Measurements from ENCODE around the gene MTRFR.
A peak's percentile ranks its signal among the peaks of the same experiment; 100 is the strongest.
"Not testable (repeated sequence)": the region's sequence is repeated elsewhere in the genome, so short reads cannot be mapped to it uniquely, and the experiment has no call there.

The MTRFR gene

GRCh38 chr12:123232807-123233504 is at the start of gene MTRFR, which contains the start of gene MPHOSPH9:
MTRFR (plus strand) TSS chr12:123233436; CDS start chr12:123253675, 20,239 bp downstream.
MPHOSPH9 (minus strand) TSS chr12:123233141; CDS start chr12:123230364, 2,777 bp downstream.
- DNase-seq (ENCODE audit: low spot score): peak; percentile 99

DNA sequence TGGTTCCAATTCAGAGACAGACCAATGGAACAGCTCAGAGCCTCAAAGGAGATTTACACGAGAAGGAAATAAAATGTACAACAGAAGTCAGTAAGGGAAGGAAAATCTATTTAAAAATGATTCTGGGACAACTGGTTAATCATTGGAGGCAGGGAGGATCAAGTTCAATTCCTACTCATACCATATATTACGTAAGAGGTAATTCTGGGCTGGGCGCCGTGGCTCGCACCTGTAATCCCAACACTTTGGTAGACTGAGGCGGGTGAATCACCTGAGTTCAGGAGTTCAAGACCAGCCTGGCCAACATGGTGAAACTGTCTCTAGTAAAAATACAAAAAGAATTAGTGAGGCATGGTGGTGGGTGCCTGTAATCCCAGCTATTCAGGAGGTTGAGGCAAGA is 45.6 kb upstream of the MTRFR start:
- DNase-seq (ENCODE audit: low spot score): no peak

DNA sequence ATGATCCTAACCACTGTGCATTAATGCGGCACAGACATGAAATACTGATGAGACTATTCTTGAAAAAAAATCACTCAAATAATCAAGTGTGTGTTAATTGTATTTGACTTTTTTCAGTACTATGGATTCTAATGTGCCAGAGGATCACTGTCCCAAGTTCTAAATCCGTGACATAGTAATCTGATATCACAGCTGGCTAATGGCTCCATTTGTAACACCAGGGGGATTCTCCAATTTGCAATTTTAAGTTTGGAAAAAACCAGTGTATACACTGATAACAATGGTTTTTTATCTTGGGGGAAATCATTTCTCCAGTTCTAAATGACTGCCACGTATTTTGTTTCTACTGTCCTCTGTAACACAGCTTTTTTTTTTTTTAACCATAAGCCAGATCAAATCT is 33.3 kb upstream of the MTRFR start:
- no peak for DNase-seq (ENCODE audit: low spot score)

DNA sequence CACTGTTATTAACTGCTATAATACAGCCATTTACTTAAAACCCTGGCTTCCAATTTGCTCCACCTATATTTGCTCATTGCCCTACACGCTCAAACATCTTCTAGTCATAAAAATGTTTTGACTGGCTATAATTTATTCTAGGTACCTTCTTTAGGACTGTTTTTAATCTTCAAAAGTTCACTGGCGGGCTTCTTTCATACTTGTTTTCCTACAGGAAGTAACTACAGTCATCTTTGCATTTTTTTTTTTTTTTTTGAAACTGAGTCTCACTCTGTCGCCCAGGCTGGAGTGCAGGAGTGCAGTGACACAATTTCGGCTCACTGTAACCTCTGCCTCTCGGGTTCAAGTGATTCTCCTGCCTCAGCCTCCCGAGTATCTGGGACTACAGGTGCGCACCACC is 32.8 kb upstream of the MTRFR start:
- no peak for DNase-seq (ENCODE audit: low spot score)

- DNase-seq (ENCODE audit: low spot score): not testable (repeated sequence)
Measured at GRCh38 chr12:123206794-123207193, 26.4 kb upstream of the MTRFR start.

GRCh38 chr12:123207815-123208214 is 25.4 kb upstream of the MTRFR start:
- DNase-seq (ENCODE audit: low spot score): not testable (repeated sequence)

DNA sequence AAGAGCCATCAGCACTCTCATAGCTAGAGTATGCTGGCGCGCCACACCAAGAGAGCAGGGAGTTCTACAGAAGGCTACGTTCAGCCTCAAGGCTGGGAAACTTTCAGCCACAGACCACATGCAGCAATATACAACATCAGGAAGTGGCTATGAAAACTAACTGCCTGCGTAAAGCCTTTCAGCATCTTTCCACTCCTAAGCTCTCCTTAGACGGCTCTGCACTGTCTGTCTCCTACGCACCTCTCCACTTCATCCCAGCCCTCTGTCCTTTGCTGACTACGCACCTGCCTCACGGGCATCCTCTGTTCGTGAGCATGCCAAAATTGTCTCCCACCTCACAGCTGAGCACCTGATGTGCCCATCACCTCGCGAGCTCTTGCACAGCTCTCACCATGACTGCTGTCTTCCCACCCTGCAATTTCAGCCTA is 10.0 kb upstream of the MTRFR start:
- no peak for DNase-seq (ENCODE audit: low spot score)

- no peak for DNase-seq (ENCODE audit: low spot score)
Measured at GRCh38 chr12:123225443-123225842, 7.8 kb upstream of the MTRFR start.

DNA sequence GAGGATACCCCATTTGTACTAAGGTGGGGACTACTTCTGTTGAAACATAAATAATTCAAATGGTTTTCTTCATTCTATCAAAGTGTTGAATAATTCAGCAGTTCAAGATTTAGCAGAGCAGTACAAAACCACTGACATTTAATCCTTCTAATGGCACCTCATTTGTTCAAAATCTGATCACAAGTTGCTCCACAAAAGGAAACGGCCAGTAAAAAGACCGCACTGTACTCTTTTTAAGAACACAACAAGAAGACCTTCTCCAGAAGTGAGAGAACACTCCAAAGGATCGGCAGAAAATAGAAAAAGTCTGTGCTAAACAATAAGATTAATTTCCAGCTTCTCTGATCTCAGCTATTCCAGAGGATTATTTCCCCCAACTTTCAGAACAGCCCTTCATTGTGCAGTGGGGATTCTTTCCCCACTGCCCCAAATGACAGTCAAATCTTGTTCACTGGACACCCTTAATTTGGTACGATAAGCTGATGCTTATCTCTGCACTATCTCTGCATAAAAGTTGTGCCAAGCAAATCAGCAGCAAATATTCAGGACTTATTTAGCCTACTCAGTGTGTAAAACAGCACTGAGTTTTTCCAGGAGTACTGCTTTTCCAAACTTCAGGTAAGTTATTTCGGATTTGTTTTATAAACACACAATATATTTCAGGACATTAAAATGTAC is 5.5 kb upstream of the MTRFR start:
- no peak for DNase-seq (ENCODE audit: low spot score)

GRCh38 chr12:123229051-123229450 is 4.2 kb upstream of the MTRFR start:
- no peak for DNase-seq (ENCODE audit: low spot score)

DNA sequence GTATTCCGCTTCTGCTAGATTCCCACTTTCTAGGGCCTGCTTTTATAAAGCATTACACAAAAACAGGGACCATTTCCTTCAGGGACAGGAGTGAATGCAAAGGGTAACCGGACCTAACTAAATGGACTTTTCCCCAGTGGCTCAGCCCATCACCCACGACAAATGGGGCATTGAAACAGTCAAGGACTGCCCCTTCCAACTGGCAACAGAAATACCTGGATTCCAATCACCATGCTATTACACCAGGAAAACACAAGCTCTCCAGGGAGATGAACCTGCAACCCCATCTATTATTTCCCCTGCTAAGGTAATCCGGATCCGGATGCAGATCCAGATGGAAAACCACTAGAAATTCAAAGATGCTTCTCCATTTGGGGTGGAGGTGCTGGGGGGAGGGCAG is 1.3 kb upstream of the MTRFR start:
- DNase-seq (ENCODE audit: low spot score): no peak

DNA sequence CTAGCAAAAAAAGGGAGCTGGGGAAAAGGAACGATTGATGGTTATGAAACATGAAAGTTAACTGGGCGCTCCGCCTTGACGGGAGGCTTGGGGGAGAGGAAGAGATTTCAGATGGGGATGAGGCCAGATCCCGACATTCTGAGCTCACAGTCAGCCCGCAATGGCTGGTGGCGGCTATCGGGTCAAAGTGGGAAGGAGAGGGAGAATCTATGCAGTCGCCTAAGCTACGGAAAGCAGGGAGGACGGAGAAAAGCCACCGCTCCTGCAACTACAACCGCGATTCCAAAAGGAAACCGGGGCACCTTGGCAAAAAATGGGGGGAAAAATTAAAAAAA is 797 bp upstream of the MTRFR start:
- peak; percentile 23 for DNase-seq (ENCODE audit: low spot score)

DNA sequence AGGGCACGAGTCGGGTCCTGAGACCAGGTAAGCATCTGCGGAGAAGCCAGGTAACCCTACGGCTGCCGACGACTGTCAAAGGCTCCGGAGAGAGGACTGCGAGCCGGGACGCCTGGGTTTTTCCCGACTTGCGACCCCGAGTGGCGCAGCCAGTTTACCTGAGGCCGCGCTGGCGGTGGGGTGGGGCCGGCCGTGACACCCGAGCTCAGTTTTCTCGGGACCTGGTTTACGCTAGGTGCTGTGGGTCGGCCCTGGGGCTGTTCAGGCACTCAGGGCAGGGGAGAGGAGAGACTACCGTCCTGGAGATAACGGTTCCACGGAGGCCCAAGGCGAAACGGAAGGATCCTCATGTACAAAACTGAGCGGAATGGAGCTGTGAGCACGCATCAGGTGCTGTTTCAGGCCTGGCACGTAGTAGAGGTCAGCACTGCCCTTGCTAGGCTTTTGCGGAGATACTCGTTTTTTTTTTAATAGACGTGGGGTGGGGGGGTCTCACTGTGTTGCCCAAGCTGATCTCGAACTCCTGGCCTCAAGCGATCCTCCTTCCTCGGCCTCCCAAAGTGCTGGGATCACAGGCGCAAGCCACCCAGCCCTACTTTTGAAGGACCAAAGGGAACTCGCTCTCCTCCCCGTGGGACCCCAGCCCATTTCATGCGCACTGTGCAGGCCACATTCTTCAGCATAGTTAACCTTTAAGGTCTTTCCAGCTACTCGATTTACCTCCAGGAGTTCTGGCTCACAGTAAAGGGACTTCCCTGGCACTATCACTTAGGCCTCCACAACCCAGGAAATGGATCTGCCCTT is 471 bp downstream of the MTRFR start:
- DNase-seq (ENCODE audit: low spot score): no peak

DNA sequence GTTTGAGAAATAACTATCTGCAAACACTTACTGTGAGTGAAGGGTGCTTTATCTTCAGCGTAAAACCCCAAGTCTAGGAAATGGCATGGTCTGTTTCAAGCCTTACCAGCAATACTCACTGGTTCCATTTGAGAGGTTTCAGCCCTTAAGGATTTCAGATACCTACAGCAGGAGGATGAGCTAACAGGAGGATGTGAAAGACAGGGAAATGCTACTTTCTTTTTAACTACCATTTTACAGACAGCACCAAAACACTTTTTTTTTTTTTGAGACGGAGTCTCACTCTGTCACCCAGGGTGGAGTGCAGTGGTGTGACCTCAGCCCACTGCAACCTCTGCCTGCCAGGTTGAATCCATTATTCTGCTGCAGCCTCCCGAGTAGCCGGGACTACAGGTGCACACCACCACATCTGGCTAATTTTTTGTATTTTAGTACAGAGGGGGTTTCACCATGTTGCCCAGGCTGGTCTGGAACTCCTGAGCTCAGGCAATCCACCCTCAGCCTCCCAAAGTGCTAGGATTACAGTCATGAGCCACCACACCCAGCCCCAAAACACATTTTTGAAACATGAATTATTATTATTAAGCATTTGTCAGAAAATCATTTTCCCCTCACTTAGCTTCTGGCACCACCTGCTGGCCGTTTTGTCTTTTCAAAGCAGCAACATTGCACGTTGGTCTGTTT is 4.6 kb downstream of the MTRFR start:
- peak; percentile 59 for DNase-seq (ENCODE audit: low spot score)

GRCh38 chr12:123238330-123238682 is 5.1 kb downstream of the MTRFR start:
- DNase-seq (ENCODE audit: low spot score): no peak

DNA sequence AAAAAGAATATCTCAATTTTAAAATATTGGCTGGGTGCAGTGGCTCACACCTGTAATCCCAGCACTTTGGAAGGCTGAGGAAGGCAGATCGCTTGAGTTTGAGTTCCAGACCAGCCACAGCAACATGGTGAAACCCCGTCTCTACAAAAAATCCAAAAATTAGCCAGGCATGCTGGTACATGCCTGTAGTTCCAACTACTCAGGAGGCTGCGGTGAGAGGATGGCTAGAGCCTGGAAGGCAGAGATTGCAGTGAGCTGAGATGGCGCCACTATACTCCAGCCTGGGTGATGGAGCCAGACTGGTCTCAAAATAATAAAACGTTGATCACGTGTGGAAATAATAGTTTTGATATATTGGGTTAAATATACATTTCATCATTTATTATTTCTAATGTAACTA is 5.7 kb downstream of the MTRFR start:
- no peak for DNase-seq (ENCODE audit: low spot score)

DNA sequence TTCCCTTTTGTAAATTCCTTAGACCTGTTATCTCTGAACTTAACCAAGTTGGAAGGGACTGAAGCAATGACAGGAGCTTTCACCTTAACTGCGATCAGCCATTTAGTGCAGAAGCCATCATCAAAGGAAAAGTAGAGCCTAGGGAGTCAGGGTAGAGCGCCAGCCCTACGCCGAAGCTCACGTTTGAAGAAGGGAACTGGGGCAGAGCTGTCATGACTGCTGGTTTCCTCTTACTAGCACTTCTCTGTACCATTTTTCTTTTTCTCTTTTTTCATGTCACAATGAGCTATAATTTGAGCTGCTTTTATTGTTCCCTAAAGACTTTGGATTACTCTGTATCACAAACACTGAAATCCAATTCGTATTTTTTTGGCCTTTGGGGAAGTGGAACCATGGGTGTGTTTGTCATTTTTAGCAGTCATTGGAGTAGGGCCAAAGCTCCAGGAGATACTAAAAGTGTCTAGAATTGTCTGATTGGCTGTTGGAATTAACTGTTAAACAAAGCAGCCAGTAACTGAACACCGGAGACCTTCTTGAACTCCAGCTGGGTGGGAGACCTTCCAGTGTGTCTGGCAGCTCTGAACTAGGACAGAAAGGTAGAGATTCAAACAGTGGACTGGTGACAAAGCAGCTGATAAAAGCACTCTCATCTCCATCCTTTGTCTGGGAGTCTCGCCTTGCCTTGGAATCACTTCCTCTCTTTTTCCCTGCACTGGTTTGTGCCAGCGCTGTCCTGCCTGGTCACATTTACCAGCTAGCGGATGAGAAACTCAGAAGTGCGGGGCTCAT is 9.1 kb downstream of the MTRFR start:
- DNase-seq (ENCODE audit: low spot score): no peak

DNA sequence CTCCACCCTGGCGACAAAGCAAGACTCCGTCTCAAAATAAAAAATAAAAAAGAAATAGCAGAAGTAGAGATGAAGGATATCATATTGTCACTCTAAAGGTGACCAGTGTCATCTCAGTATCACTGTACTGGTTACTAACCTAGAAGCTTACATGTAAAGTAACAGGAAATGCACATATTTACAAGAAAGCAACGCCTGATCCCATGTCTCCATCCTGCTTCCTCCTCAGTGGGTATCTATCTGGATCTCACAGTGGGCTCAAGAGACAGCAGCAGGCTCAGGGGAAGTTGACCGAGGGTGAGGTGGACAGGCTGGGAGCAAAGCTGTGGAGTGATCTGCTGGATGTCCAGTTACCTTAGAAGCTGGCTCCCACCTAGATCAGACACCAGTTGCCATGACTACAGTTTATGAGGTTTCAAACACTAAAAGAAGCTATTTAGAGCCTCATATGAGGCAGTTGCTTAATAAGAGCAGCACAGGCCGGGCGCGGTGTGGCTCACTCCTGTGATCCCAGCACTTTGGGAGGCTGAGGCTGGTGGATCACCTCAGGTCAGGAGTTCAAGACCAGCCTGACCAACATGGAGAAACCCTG is 10.5 kb downstream of the MTRFR start:
- DNase-seq (ENCODE audit: low spot score): no peak

DNA sequence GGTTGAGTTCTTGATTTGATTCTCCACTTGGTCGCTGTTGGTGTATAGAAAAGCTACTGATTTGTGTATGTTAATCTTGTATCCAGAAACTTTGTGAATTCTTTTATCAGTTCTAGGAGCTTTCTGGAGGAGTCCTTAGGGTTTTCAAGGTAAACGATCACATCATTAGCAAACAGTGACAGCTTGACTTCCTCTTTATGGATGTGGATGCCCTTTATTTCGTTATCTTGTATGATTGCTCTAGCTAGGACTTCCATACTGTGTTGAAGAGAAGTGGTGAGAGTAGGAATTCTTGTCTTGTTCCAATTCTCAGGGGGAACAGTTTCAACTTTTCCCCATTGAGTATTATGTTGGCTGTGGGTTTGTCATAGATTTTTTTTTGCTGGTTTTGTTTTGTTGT is 12.4 kb downstream of the MTRFR start:
- DNase-seq (ENCODE audit: low spot score): no peak

DNA sequence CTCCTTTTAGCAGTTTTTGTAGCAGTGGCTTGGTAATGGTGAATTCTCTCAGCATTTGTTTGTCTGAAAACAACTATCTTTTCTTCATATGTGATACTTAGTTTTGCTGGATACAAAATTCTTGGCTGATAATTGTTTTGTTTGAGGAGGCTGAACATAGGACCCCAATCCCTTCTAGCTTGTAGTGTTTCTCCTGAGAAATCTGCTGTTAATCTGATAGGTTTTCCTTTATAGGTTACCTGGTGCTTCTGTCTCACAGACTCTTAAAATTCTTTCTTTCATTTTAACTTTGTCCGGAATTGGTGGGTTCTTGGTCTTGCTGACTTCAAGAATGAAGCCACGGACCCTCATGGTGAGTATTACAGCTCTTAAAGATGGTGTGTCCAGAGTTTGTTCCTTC is 14.9 kb downstream of the MTRFR start:
- not testable (repeated sequence) for DNase-seq (ENCODE audit: low spot score)

Data from COLO829 (cell line).